ENCODE results near the gene HS1BP3. TPM values are rescaled to one million over a fixed set of nuclear protein-coding genes. Genes with fewer than 3 reads are reported as not detected.
A peak's percentile ranks its signal among the peaks of the same experiment; 100 is the strongest.

The HS1BP3 gene
- total and polyA plus RNA-seq, 2 experiments from 2014 or later, result 10.5 to 10.6 TPM

- Histone ChIP-seq H3K9ac (no peak overlapping the region), H3K27ac (no peak overlapping the region), H3K36me3 (ENCODE audit: low read depth) (no peaks in the 10 kb centered on the region), H3K4me3 (no peak overlapping the region), H3K27me3 (replicated peaks; ENCODE audit: insufficient read depth) (no peaks in the 10 kb centered on the region), H3K9me3 (ENCODE audit: low read depth) (no peaks in the 10 kb centered on the region), H4K20me1 (ENCODE audit: insufficient read depth) (no peaks in the 10 kb centered on the region), H3F3A (ENCODE audit: insufficient read depth) (peaks cover 11% of the 10 kb centered on the region), H3K79me2 (ENCODE audit: insufficient read depth) (no peaks in the 10 kb centered on the region), H3K9me2 (ENCODE audit: insufficient read depth) (no peaks in the 10 kb centered on the region), H3K4me1 (ENCODE audit: insufficient read depth) (peaks cover 13% of the 10 kb centered on the region), H3K4me2 (ENCODE audit: unreplicated experiment) (no peak overlapping the region), H2AFZ (no peak overlapping the region)
- WGBS, 2 experiments (ENCODE audit: low coverage in 1 of 2, low lambda C conversion rate in 2 of 2, missing lambda C conversion rate in 2 of 2), result 82 to 84% methylated on average over 13 of the region's 13 CpGs
- in situ Hi-C loops (cut with MboI), result no loop called here
- TF ChIP-seq EZH2 (IDR thresholded peaks at IDR 0.05; ENCODE audit: insufficient read depth, poor library complexity, severe bottlenecking) (no peak), EZH2phosphoT487 (IDR thresholded peaks at IDR 0.05; ENCODE audit: insufficient read depth, low read depth) (no peak)
- peak; percentile 55 for DNase-seq
Observed at GRCh38 chr2:20568501-20569463, 82.1 kb downstream of the HS1BP3 start.

GRCh38 chr2:20567926-20568179 lies 83.0 kb downstream of the HS1BP3 start:
- Histone ChIP-seq H2AFZ (no peak overlapping the region), H3K79me2 (ENCODE audit: insufficient read depth) (no peaks in the 10 kb centered on the region), H3K4me1 (ENCODE audit: insufficient read depth) (peaks cover 13% of the 10 kb centered on the region), H3K4me2 (ENCODE audit: unreplicated experiment) (no peak overlapping the region), H3F3A (ENCODE audit: insufficient read depth) (peaks cover 2% of the 10 kb centered on the region; the same call in 1 of the 2 replicates), H3K9me2 (ENCODE audit: insufficient read depth) (no peaks in the 10 kb centered on the region), H3K9me3 (ENCODE audit: low read depth) (no peaks in the 10 kb centered on the region), H4K20me1 (ENCODE audit: insufficient read depth) (no peaks in the 10 kb centered on the region), H3K4me3 (no peak overlapping the region), H3K9ac (no peak overlapping the region), H3K36me3 (ENCODE audit: low read depth) (no peaks in the 10 kb centered on the region), H3K27ac (no peak overlapping the region), H3K27me3 (replicated peaks; ENCODE audit: insufficient read depth) (no peaks in the 10 kb centered on the region)
- 93 to 97% methylated on average over 2 of the region's 2 CpGs for WGBS, 2 experiments (ENCODE audit: low coverage in 1 of 2, low lambda C conversion rate in 2 of 2, missing lambda C conversion rate in 2 of 2)
- in situ Hi-C loops (cut with MboI), result no loop called here
- no peak for DNase-seq
- TF ChIP-seq EZH2 (IDR thresholded peaks at IDR 0.05; ENCODE audit: insufficient read depth, poor library complexity, severe bottlenecking), result no peak

Other genes starting within 250 kb of the HS1BP3 start
- 303 and 305 TPM in 2 replicates for gene RHOB, start 204.0 kb downstream of the HS1BP3 start, total RNA-seq (2014; rRNA removed; shearing (Covaris generic))
- 45.6 and 47.8 TPM in 2 replicates for gene RHOB, start 204.0 kb downstream of the HS1BP3 start, polyA plus RNA-seq (2016; fragmentation: Nextera tagmentation; extraction: Ambion mirVana)
- not detected in 2 replicates for gene GDF7, start 16.0 kb upstream of the HS1BP3 start, total RNA-seq (2014; rRNA removed; shearing (Covaris generic))
- 0.03 TPM in 1 of 2 replicates, not detected in the other for gene GDF7, start 16.0 kb upstream of the HS1BP3 start, polyA plus RNA-seq (2016; fragmentation: Nextera tagmentation; extraction: Ambion mirVana)
- 27.6 and 42.1 TPM in 2 replicates for gene LDAH, start 172.0 kb upstream of the HS1BP3 start, total RNA-seq (2014; rRNA removed; shearing (Covaris generic))
- 11.4 and 13.2 TPM in 2 replicates for gene LDAH, start 172.0 kb upstream of the HS1BP3 start, polyA plus RNA-seq (2016; fragmentation: Nextera tagmentation; extraction: Ambion mirVana)

Measured in GM23248 (cell line).